ENCODE data around the gene NDUFV3.
A peak's percentile ranks its signal among the peaks of the same experiment; 100 is the strongest.
"Not testable (repeated sequence)": the region's sequence is repeated elsewhere in the genome, so short reads cannot be mapped to it uniquely, and the experiment has no call there.

Gene NDUFV3

GRCh38 chr21:42857216-42857615 is 35.9 kb upstream of the NDUFV3 start:
- DNase-seq (ENCODE audit: low read depth in 2 of 2): no peak

DNA sequence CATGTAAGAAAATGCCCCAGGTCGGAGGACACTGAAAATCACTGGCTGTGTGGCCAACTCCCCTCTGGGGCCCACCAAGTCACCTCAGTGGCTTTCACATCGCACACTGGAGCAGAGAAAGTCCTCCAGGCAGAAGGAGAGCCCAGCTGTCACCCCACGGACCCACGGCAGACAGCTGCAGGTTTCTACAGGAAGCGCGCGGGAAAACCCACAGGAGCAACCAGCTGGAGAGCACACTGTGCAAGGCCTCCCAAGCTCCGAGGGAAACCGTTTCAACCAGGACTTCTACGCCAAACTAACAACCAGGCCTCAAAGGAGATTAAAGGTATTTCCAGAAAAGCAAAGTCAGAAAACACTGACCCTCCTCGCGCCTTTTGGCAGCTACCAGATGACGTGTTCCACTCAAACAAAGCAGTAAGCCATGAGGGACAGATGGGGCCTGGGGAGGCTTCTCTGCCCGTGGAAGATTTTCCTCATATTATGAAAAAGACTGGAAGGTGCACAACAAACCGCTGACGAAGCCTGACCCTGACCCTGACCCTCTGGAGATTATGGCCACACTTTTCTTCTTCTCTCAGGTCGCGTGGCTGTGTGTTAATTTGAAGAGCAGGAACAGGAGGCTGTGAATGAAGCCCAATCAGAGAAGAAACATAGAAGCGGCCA is 34.8 kb upstream of the NDUFV3 start:
- DNase-seq (ENCODE audit: low read depth in 2 of 2): no peak

DNA sequence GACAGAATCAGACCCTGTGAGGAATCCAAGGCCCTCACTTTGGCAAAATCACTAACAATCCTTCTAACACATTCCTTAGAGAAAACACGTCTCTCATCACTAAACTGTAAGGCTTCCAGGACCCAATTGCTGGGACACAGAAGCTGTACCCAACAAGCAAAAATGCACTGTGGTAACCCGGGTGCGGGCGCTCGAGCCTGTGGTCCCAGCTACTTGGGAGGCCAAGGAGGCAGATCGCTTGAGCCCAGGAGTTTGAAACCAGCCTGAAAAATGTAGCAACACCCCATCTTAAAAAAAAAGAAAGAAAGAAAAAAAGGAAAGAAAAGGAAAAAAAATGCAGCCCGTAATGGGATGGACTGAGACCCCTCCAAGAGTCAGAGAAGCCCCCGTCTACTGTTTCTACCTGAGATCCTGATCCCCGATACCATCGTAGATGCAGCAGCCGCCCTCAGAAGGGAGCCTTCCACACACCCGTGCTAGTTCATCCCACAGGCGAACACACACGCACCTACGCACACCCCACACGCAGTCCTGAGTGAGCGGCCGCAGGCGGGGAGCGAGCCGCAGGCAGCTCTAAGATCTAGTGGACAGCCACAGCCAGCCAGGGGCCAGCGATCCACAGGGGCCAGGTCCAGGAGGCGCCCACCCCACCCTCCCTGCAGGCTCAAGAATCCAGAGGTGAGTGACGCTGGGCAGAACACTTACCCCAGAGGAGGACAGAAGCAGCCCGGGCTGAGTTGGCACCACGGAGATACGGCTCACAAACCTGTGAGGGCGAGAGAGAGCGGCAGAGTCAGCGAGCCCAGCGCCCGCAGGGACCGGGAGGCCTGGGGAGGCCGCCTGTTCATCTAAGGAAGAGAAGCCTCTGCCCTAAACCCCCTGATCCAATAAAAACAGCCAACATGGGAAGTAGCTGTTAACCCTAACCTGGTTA is 33.9 kb upstream of the NDUFV3 start:
- DNase-seq (ENCODE audit: low read depth in 2 of 2): no peak

DNA sequence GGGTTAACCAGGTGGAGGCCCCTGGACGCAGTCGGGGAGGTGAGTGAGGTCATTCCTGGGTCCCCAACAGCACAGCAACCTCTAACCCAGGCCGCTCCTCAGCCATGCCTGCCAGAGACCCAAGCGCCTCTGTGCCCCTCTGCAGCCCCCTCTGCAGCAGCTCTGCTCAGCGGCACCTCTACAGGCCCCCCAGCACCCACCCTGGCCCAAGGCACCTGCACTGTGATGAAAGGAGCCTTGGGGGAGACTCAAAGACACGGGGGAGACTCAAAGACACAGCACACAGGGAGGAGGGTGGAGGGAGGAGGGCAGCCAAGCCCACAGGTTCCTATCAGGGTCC is 33.2 kb upstream of the NDUFV3 start:
- no peak for DNase-seq (ENCODE audit: low read depth in 2 of 2)

- no peak for DNase-seq (ENCODE audit: low read depth in 2 of 2)
Observed at GRCh38 chr21:42860345-42860744, 32.8 kb upstream of the NDUFV3 start.

- no peak for DNase-seq (ENCODE audit: low read depth in 2 of 2)
Observed at GRCh38 chr21:42861311-42861847, 31.7 kb upstream of the NDUFV3 start.

DNA sequence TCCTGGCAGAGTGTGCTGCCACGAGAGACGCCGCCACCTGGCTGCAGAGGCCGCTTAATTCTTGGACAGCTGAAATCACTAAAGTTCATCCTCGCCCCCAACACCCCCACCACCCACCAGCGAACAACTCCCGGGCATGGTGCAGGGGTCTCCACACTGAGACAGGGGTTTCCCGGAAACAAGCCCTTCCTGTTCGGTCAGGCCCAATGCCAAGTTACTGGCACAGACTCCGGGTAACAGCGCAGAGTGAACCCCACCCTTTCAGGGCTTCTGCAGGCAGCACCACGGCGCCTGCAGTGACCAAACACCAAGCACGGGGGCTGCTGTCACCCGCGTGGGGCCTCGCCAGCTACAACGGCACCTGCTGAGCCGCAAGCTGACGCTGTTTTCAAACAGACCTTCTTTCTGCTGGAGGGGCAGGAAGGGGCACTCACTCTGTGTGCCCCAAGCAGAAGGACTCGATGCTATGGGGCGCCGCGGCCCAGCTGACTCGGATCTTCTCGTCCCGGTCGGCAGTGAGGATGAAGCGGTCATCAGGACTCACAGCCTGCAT is 31.2 kb upstream of the NDUFV3 start:
- no peak for DNase-seq (ENCODE audit: low read depth in 2 of 2)

GRCh38 chr21:42862774-42863503 is 30.2 kb upstream of the NDUFV3 start:
- DNase-seq (ENCODE audit: low read depth in 2 of 2): no peak

DNA sequence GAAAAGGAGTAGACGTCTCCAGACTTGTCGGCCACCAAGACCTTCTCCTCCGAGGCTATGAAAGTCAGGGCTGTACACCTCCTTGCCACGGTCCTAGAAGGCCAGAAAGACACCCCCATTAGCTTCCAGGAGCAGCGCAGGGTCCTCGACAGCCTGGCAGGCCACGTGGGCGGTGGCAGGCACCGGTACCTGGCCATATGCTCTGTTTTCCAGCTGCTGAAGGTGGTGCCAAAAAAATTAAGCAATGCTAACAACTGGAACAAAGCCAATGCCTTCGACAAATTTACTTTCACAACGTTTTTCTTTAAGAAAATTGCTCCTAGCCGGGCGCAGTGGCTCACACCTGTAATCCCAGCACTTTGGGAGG is 29.6 kb upstream of the NDUFV3 start:
- DNase-seq (ENCODE audit: low read depth in 2 of 2): no peak

- no peak for DNase-seq (ENCODE audit: low read depth in 2 of 2)
Observed at GRCh38 chr21:42864286-42864685, 28.8 kb upstream of the NDUFV3 start.

DNA sequence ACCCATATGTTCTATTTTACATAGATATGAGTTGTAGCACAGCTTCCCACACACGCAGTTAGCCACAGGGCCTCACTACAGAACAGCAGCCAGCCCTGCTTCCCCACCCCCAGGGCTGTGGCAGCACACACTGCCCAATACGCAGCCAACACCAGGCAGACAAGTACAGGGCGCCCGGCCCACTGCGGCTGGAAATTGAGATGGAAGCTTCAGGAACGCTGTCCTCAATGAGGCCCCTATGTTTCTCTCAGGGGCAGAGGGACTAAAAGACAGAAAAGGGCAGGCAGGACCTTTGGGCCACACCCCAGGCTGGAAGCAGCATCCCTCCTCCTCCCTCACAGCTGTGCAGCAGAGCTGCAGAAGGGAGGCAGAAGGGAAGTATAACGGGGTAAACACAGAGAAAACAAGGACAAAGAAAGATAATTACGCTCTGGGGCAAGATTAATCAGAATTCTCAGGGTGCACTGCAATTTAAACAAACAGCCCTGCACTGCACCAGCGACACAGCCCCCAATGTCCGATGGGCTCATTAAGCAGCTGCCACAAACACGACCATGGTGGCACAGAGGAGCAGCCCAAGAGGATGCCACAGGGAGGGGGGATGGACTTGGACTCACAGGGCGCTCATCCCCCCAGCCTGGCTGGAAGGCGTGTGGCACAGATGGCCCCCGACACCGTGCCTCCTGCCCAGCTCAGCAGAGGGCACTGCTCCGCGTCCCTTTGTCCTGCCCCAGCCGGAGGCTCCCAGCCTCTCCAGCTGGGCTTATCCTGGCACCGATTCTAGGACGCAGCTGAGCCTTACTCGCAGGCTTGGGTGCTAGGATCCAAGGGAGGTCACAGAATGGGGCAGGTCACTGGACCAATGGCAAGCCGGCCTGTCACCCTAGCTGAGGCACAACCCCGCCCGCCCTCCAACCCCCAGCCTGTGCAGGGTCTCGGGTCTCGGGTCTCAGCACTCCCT is 28.0 kb upstream of the NDUFV3 start:
- DNase-seq (ENCODE audit: low read depth in 2 of 2): no peak

GRCh38 chr21:42865776-42866160 is 27.3 kb upstream of the NDUFV3 start:
- no peak for DNase-seq (ENCODE audit: low read depth in 2 of 2)

DNA sequence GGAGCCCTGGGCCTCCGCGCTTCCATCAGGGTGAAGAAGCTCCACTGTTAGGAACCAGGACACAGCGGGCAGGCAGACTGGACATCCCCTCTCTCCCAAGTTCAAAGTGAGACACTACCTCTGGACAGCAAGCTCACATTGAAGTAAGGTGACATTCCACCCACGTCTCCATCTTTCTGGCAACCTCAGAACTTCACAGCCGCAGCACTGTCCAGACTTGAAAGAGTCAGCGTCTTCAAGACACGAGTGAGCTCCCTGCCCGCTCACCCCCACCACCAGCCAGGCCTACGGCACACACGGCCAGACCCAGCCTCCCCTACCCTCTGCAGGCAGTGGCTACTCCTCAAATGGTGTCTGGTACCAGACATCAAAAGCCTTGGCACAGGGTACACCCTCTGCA is 24.9 kb upstream of the NDUFV3 start:
- DNase-seq (ENCODE audit: low read depth in 2 of 2): no peak

- no peak for DNase-seq (ENCODE audit: low read depth in 2 of 2)
Observed at GRCh38 chr21:42873096-42873495, 20.0 kb upstream of the NDUFV3 start.

DNA sequence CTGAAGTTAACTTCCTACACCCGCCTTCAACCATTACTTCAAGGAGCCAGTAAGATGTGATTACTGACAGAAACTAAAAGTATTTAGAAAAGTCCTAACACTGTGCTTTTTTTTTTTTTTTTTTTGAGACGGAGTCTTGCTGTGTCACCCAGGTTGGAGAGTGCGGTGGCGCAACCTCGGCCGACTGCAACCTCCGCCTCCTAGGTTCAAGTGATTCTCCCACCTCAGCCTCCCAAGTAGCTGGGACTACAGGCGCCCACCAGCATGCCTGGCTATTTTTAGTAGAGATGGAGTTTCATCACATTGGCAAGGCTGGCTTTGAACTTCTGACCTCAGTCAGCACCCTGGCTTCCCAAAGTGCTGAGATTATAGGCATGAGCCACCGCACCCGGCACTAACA is 17.3 kb upstream of the NDUFV3 start:
- not testable (repeated sequence) for DNase-seq (ENCODE audit: low read depth in 2 of 2)

DNA sequence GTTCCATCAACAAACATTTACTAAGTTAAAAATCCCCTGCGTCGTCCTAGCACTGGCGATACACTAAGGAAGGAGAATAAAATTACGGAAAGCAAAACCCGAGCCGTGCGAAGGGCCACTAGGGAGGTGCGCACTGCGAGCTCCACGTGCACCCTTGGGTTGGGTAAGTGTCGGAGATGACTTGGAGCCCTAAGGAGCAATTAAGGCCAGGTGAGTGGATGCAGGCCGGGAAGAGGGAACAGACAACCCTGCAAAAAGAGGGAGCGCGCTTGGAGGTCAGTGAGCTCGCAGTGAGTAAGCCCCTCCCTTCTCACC is 14.5 kb upstream of the NDUFV3 start:
- no peak for DNase-seq (ENCODE audit: low read depth in 2 of 2)

- DNase-seq (ENCODE audit: low read depth in 2 of 2): peak; percentile 95 to 99
Observed at GRCh38 chr21:42878993-42879787, 13.9 kb upstream of the NDUFV3 start, which contains the start of gene WDR4. Gene WDR4 (minus strand): TSS chr21:42879539. CDS start chr21:42879495, 44 bp downstream.

GRCh38 chr21:42880352-42880751 is 12.8 kb upstream of the NDUFV3 start:
- DNase-seq (ENCODE audit: low read depth in 2 of 2): no peak

DNA sequence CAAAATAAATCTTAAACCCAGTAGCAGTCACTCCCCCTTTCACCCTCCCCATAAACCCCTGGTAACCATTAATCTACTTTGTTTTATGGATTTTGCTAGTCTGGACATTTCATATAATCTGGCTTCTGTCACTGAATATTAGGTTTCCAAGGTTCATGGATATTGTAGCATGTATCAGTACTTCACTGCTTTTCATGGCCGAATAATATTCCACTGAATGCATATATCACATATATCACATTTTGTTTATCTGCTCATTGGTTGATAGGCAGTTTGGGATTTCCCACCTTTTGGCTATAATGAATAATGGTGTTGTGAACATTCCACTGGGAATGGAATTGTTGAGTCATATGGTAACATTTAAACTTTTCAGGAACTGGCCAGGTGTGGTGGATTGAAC is 9.2 kb upstream of the NDUFV3 start:
- no peak for DNase-seq (ENCODE audit: low read depth in 2 of 2)

DNA sequence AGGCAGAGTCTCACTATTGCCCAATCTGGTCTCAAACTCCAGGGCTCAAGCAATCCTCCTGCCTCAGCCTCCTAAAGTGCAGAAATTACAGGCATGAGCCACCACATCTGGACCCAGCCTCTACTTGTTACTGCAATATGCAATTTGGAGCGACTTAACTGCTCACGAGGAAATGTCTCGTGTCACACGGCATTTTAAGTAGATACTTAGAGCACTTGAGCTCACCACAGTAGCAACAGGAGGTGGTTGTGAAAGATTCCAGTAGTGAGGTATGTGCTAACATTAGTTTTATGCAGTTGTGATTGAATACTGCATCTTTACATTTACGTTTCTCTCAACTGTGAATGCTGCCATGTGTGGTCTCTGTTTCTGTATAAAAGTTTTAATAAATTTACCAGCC is 5.8 kb upstream of the NDUFV3 start:
- DNase-seq (ENCODE audit: low read depth in 2 of 2): no peak

All from activated CD4-positive, alpha-beta T cell treated with anti-CD3 and anti-CD28 coated beads for 24 hours (primary cell).